Dedifferentiated amniotic fluid mesenchymal stem cell (primary cell): Measurements from ENCODE around the gene PDLIM1.

Experiments
- DNase-seq: peaks from one replicate; pipeline ENCODE4 v3.0.0-alpha.2; 2016; ENCODE audit errors: extremely low spot score

The PDLIM1 gene

DNA sequence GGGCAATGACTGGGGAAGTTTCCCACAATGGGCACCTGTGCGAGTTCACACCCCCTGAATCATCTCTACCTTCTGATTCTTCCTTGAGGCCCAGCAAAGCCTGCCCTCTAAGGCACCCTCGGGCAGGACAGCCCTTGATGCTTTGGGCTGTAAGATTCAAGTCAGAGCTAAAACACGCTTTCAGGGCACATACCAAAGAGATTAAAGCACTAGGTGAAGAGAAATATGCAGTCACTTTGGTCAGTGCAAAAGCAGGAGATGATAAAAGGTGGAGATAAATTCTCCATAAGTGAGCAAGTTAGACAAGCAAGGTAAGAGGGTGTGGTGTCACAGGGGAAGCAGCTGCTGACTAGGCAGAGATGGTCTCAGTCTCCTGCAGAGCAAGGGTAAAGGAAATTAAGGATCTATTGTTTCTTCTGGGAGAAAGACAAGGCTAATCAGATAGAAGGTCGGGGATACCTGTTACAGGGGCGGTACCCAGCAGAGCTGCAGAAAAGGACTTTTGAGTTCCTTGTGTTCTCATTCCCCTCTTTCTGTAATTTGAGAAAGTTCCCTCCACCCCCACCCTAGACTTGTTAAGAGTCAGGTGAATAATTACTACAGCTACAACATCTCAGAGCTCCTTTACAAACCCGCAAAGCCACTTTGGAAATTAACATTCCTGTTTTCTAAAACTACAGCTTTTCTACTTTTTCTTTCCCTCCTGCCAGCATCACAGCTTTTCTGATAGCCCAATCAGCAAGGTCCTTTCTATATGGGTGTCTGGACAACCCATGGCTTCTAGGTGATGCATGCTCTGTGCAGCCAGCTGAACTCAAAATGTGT lies 26.4 kb downstream of the PDLIM1 start:
- no peak for DNase-seq

DNA sequence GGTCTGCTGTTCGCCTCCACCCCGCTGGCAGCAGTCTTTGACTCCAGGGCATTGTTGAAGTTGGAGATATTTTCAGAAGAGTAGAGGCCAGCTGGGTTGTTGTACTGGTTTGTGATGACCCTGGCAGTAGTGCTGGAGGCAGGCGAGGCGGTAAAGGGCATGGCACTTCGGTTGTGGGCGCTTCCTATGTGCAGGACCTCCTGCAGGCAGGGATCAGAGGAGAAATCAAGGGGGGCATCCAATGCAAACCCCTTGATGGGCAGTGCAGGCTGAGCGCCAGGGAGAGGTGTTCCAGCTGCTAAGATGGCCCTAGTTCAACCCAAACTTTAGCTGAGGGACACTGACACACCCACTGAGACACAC lies 27.0 kb downstream of the PDLIM1 start:
- DNase-seq, result no peak

DNA sequence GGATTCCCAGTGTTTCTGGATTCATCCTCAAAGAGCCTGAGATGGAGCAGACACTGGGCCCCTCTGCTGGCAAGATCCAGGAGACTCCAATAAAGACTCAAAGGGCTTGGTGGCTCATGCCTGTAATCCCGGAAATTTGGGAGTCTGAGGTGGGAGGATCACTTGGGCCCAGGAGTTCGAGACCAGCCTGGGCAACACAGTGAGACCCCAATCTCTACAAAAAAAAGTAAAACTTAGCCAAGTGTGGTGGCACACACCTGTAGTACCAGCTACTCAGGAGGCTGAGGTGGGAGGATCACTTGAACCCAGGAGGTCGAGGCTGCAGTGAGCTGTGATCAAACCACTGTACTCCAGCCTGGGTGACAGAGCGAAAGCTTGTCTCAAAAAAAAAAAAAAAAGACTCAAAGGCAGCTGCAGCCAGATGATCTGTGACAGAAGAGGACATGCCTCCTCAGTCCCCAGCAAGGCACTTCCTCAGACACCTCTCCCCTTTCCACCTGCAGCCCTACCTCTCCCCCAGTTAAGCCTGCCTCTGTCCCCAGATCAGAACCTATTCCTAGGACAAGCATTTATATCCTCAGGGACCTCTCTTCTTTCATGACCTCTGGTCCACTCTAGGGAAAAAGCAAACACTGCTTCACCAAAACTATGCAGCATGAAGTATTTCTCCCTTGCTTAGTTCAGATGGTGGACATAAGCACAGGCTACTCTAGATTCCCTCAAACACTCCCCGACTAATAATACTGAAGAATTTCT lies 27.9 kb downstream of the PDLIM1 start:
- no peak for DNase-seq

DNA sequence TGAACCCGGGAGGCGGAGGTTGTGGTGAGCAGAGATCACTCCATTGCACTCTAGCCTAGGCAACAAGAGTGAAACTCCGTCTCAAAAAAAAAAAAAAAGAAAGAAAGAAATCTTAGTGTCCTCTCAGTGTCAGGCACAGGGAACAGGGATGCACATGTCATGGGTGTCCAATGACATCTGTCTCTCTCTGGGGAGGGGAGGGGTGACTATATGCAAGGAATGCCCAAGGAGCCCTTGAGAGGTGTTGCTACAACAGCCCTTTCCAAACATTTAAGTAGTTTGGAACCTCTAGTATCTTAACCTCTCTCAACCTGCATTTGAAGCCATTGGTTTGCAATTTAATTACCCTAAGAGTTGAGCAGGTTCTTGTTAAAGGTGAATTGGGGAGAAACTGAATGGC lies 28.9 kb downstream of the PDLIM1 start:
- no peak for DNase-seq

DNA sequence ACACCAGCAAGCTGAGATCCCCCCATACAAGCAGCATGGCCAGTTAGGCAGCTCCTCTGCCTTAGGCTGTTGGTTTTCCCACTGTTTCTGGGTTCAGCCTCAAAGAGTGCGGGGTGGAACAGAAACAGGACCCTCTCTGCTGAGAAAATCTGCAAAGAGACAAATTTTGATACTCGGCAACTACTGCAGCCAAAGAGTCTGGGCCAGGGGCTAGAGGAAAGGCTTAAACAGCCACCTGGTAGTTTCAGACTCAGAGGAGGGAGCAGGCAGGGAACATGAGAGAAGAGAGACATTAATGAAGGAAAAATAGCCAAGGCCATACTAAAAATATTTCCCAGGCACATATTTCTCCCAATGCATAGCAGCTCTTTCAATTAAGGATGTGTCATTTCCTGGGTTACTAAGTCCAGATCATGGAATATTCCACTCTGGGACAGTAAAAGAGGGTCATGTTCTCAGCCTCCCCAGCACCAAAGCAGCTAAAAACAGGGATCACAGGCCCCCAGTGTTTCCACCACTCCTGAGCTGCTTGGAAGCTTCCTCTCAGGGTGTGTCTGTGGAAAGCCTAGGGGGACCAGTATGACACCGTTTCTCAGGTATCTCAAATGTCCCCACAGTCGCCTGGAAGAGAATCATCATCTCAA lies 29.8 kb downstream of the PDLIM1 start:
- peak; percentile 26 for DNase-seq

DNA sequence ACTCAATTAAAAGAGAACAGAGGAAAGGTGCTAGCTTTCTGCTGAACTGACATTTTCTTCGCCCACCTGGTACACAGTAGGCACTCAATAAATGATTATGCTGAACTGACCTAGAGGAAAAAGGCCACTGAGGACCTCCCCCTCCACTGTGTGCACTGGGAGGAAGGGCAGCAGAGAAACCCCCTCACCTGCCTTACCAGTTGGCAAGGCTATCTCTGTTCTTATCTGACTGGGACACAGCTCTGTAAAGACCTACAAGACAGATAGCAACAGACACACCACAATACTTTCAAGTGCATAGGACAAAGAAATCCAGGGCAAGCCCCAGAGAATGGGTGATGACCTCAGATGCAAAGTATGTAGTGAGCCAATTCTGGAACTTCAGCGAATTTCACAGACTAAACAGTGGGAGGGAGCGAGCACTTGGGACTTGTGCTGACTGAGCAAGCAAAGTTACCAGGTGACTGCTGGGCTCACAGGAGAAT lies 30.4 kb downstream of the PDLIM1 start:
- DNase-seq, result peak; percentile 76

DNA sequence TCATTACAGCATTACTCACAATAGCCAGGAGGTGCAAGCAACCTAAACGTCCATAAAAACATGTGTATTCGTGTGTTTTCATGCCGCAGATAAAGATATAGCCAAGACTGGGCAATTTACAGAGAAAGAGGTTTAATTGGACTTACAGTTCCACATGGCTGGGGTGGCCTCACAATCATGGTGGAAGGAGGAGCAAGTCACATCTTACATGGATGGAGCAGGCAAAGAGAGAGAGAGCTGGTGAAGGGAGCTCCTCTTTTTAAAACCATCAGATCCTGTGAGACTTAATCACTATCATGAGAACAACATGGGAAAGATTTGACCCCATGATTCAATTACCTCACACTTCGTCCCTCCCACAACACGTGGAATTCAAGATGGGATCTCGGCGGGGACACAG lies 33.0 kb downstream of the PDLIM1 start:
- DNase-seq, result no peak

DNA sequence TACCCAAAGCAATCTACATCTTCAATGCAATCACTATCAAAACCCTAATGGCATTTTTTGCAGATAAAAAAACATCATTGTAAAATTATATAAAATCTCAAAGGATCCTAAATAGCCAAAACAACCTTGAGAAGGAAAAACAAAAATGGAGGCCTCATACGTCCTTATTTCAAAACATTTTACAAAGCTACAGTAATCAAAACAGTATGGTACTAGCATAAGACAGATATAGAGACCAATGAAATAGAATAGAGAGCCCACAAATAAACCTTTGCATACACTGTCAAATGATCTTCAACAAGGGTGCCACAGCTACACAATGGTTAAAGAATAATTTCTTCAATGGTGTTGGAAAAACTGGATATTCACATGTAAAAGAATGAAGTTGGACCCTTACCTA lies 34.5 kb downstream of the PDLIM1 start:
- no peak for DNase-seq

DNA sequence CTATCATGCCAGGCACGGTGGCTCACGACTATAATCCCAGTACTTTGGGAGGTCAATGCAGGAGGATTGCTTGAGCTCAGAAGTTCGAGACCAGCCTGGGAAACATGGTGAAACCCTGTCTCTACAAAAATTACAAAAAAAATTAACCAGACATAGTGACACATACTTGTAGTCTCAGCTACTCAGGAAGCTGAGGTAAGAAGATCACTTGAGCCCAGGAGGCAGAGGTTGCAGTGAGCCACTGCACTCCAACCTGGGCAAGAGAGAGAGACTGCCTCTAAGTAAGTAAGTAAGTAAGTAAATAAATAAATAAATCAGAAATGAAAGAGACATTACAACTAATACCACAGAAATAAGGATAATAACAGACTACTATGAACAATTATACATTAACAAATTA lies 36.2 kb downstream of the PDLIM1 start:
- no peak for DNase-seq

DNA sequence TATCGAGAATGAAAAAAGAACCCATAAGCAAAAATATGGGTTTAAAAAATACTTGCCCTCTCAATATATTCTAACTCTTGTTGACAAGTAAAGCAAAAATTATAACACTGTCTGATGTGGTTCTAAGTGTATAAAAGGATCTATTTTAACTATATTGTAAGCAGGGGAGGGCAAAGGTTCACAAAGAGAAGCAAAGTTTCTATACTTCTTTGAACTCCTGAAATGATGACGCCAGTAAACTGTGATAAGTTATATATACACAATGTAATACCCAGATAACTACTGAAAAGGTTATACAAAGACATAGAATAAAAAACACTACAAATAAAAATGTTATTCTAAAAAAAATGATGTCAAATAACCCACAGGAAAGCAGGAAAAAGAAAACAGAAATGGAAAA lies 37.1 kb downstream of the PDLIM1 start:
- DNase-seq, result no peak

DNA sequence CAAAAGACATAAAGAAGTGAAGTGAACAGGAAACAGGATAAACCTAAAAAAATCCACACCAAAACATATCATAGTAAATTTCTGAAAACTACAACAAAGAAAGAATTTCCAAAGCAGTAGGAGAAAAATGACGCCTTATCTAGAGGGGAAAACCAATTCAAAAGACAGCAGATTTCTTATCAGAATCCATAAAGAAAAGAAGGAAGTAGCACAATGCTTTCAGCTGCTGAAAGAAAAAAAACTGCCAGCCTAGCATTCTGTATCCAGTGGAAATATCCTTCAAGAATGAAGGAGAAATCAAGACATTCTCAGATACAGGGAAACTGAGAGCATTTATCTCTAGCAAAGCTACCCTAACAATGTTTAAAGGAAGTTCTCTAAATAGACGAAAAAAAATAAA lies 37.8 kb downstream of the PDLIM1 start:
- no peak for DNase-seq

DNA sequence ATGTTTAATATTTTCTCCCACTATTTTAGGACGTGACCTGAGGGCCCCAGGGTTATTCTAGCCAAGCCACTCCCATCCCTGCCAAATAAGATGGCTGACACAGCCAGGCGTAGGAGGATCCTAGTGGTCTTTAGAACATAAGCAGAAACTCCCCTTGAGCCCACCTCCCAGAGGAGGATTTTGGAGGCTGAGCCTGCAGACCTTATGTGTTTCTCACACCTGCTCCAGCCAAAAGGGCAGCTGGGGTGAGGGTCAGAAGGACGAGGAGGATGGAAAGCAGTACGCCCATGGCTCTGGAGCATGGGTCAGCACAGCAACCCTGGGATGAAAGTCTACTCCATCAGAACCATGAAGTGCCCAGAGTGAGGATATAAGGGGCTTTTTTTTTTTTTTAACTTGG lies 39.9 kb downstream of the PDLIM1 start:
- DNase-seq, result no peak

DNA sequence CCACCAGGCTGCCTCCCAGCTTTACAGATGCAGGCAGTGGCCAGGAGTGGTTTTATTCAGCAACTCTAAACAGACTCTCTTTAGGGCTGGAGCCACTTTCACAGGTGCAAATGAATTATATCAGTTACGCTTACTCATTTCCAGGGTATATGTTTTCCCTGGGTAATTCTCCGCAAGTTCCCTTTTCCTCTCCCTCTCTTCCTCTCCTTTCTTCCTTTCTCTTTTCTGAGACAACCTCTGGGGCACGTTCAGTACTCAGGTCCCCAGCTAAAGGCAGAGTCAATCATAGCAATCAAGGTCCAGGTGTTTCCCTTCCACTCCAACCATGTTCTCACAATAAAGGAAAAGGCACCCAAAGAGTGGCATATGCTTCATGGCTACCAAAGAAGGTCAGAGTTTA lies 41.3 kb downstream of the PDLIM1 start:
- DNase-seq, result no peak

DNA sequence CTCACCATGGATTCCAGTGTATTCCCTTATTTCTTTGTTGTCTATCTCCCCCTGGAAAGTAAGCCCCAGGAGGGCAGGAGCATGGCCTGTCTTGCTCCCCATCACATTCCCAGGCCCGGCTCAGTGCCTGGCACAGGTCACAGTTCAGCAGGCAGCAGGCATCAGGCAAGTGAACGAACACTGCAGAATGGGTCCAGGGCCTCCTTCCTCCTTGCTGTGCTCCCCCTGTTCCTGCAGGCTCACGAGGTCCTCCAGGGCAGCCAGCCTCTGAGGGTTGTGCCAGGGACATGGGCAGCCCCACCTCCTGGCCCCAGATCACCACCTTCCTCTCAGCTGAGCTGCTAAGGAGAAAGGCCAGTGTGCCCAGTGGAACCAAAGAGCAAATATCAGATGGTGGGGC lies 41.8 kb downstream of the PDLIM1 start:
- no peak for DNase-seq

DNA sequence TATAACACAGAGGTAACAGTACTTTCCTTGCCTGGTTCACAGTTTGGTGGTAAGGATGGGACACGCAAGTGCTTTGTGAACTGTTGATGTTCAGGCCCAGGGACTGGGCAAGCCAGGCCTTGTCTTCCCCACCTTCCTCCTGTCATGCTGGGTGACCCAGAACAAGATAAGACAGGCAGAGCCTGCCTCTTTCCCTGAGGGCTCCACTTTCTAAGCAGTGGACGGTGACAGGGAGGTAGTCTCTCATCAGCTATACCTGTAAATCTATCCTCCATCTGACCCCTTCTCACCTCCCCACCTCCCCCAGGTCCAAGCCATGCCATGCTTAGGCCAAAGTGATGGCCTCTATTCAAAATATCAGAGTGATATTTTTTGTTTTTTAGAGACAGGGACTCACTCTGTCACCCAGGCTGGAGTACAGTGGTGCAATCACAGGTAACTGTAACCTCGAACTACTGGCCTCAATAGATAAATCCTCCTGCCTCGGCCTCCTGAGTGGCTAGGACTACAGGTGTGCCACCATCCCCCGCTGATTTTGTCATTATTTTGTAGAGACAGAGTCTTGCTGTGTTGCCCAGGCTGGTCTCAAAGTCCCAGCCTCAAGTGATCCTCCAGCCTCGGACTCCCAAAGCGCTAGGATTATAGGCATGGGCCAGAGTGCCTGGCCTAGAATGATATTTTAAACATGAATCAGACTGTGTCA lies 42.8 kb downstream of the PDLIM1 start:
- DNase-seq, result no peak

DNA sequence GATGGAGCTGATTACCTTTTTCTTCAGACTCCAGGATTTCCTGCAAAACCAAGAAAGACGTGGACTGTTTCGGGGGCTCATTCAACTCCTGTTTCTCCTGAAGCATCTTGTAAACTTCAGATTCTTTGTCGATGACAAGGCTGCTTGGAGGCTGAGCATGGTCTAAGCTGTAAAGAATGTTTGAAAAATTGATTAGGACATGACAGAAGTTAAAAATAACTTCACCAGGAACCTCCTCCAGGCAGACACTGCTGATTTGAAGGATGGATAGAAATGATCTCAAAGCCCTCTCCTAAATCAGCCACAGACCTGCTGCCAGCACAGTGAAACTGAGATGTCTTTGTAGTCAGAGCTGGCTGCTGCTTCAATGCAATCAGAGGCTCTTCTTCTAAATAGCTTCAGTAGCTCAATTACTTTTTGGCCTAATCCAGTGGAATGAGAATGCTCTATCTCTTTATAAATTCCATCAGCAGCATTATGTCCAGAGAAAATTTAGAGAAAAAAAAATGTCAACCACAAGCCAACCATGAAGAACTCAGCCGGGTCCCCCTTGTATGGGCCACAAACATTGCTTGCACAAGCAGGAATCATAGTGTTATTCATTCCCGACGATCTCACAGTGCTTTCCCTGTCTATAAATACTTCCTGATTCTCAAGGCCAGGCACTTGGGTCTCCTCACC lies 43.5 kb downstream of the PDLIM1 start:
- peak; percentile 76 for DNase-seq

DNA sequence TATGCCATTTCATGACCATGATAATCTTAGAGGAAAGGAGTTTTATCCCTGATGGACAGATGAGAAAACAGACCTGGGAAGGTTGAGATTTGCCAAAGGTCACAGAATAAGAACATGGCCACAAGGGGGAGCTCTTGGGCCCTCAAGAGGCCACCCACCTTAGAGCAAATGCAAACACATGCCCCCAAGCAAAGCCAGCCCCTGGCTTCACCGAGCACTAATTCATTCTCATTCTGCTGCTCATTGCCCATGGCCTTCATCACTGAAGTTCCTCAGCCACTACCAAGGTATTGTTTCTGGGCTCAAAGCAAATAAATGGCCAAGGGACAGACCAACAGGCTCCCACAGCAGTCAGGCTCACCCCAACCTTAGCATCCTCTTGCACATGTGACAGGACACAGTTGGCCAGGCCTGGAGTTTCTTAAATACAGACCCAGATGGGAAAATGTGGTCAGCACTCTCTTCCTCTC lies 44.2 kb downstream of the PDLIM1 start:
- peak; percentile 51 for DNase-seq

DNA sequence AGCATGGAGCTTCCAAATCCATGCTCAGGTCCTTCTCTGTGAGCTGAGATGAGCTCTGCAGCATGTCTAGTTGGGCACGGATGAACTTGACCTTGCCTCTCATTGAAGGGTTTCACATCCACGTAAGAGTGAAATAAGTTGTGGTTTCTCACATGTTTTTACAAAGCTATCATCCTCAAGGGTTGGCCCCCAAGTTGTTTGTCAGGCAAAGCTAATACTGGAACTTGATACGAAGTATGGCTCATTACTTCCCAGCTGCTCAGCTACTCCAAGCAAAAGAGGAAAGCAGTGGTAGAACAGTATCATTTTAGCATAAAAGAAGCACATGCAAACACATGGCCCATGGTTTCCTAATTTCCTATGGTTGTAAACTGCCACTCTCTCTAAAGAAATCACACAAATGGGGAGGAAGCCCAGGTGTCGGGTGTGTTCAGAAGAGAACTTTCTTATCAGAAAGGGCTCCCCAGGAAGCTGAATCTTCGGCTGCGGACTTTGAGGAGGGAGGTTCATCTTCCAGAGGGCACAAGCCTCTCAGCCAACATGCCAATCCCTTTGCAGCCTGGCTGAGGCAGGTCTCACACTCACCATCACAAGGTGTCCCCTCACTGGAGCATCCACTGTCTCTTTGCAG lies 45.3 kb downstream of the PDLIM1 start:
- DNase-seq, result no peak

DNA sequence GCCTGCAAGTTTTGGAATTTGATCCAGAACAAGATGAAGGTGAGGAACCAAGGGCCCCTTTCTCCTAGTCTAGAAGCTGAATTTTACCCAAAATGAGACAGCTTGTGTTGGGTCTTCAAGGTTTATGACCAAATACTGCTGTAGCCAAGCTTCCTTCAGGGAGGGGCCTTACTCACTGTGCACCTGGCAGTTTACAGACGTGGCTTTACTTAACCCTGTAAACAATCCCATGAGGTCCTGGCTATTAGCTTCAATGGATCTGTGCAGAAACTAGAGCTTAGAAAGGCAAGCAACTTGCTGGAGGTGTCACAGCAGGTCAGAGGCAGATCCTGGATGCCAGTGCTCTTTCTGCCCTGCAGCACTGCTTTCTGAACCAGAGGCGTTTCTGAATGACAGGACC lies 46.7 kb downstream of the PDLIM1 start:
- no peak for DNase-seq

DNA sequence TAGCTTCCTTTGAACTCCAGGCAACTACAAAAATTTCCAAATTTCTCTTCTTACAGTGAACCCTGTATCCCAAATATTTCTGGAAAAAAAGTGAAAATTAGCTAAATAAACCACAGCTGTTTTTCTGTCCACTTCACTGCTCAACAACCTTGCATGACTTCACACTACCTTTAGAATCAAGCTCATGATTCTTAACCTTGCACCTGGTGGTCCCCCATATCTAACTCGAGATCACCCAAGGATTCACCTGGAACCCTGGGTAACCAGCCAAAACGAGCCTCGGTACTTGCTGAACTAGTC lies 47.5 kb downstream of the PDLIM1 start:
- DNase-seq, result no peak
